ENCODE results near the gene ZNF624.
A peak's percentile ranks its signal among the peaks of the same experiment; 100 is the strongest.

GRCh38 chr17:16599537-16599936 is 54.1 kb downstream of the ZNF624 start:
- TF ChIP-seq CTCF (IDR thresholded peaks at IDR 0.05; ENCODE audit: low read depth, low read length, missing input control) (no peak), RAD21 (IDR thresholded peaks at IDR 0.05) (no peak), SP1 (IDR thresholded peaks at IDR 0.05) (peak; percentile 30), RXRA (IDR thresholded peaks at IDR 0.05) (no peak), JUND (IDR thresholded peaks at IDR 0.05) (no peak)

All from liver (tissue), 3 donors.